ENCODE results near the gene VIM.
"Not testable (repeated sequence)": the region's sequence is repeated elsewhere in the genome, so short reads cannot be mapped to it uniquely, and the experiment has no call there.

VIM gene

DNA sequence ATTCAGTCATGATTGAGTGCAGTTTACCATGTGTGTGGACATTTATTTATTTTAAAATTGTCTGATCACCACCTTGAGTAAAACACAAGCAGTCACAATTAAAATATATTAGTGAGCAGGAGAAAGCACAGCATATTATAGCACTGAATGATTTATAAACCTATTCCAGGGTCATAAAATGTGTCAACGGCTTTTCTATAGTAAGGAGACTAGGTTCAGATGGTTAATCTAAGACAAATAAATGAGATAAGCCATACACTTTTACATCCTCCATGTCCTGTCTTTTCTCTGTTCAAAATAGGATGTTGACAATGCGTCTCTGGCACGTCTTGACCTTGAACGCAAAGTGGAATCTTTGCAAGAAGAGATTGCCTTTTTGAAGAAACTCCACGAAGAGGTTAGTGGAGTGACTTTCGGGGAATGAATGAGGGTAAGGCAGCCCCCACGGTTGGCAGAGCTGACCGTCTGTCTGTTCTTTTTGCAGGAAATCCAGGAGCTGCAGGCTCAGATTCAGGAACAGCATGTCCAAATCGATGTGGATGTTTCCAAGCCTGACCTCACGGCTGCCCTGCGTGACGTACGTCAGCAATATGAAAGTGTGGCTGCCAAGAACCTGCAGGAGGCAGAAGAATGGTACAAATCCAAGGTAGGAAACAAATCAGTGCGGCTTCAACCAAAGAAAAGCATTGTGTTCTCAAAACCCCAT, 5.4 kb downstream of the VIM start:
- no peak for DNase-seq (ENCODE audit: low read depth)

- no peak for DNase-seq (ENCODE audit: low read depth)
These were observed 6.4 kb downstream of the VIM start for GRCh38 chr10:17234431-17234945.

DNA sequence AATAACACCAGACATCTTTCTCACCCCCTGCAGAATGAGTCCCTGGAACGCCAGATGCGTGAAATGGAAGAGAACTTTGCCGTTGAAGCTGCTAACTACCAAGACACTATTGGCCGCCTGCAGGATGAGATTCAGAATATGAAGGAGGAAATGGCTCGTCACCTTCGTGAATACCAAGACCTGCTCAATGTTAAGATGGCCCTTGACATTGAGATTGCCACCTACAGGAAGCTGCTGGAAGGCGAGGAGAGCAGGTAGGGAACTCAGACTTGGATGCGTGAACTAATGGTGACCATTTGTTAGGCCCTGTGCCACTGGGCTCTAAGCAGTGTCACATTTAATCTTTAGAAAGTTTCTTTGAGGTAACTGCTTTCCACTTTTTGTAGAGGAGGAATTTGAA, 7.1 kb downstream of the VIM start:
- no peak for DNase-seq (ENCODE audit: low read depth)

DNA sequence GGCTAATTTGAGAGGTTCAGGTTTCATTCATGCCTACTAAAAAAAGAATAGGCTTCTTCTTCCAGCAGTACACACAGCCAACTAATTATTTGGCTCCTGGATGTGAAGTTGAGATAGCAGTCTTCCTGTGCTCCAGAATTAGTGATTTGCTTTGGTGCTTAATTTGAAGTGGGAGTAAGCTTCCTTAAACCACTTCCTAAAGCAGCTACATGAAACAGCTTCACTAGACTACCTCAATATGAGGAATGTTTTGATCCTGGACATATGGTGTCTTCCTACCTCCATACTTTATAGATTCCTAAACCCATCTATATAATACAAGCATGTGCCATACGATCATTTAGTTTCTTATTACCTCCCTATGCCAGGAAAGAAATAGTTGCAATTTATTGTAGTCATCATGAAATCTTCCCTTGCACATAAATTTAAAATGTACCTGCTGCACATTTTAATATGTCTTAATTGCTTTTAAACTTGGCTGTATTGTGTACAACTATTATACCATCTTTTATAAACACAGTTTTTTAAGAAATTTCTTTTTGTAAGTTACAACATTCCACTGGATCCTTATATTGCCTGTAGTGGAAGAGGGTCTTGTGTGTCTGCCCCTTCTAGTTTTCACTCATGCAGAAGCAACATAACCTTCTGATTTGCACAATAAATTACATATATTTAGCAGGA, 8.6 kb downstream of the VIM start:
- no peak for DNase-seq (ENCODE audit: low read depth)

DNA sequence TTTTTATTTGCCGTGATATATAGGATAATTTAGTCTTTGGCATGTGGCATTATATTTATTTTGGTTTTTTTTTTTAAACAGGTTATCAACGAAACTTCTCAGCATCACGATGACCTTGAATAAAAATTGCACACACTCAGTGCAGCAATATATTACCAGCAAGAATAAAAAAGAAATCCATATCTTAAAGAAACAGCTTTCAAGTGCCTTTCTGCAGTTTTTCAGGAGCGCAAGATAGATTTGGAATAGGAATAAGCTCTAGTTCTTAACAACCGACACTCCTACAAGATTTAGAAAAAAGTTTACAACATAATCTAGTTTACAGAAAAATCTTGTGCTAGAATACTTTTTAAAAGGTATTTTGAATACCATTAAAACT, 9.1 kb downstream of the VIM start:
- no peak for DNase-seq (ENCODE audit: low read depth)

GRCh38 chr10:17237915-17238444, 9.9 kb downstream of the VIM start:
- DNase-seq (ENCODE audit: low read depth), result no peak

DNA sequence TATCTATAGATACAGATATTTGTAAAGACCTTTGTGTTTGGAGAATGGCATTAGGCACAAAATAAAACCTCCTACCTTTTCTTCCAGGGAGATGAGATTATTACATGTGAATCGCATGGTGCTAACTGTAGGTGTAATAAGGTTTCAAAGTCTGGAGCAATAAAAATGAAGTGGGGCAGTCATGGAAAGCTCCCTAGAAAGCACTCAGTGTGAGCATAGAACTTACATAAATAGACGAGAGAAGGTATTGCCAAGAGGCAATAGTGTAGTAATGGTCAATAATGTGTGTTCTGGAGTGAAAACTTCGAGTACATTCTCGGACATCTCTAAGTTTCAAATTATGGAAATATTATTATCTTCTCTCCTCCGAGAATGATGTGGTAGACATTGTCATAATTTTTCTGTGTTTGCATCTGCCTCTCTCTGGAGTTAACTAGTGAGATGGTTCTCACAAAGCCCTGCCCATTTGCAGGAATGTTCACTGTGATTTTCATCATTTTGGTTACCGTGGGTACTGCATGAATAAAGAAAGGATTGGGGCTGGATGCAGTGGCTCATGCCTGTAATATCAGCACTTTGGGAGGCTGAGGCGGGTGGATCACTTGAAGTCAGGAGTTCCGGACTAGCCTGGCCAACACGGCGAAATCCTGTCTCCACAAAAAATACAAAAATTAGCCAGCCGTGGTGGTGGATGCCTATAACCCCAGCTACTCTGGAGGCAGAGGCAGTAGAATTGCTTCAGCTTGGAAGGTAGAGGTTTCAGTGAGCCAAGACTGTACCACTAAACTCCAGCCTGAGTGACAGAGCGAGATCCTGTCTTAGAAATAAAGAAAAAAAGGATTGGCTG, 10.6 kb downstream of the VIM start:
- DNase-seq (ENCODE audit: low read depth), result peak; percentile 78

DNA sequence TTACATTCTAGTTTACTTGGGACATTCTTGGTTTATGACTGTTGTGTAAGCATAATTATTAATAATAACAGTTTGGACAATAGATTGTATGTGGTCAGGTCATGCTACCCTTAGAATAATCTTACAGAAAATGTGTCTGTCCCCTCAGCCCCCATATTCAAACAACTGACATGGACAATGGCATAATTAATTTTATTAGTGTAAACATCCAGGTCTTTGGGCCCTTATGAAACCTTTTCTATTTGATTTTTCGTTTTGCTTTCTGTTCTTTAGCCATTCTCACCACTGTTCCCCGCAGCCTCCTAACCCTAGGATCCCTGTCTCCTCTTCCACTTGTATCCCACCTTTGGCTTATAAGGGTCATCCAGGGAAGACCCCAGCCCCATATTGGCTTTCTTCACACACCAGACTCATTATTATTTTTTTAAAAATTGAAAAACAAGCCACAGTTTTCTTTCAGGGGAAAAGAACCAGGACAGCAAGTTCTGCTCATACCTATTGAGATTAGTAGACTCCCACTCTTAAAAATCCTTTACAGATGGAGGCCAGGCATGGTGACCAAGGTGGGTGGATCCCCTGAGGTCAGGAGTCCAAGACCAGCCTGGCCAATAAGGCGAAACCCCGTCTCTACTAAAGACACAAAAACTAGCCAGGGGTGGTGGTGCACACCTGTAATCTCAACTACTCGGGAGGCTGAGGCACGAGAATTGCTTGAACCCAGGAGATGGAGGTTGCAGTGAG, 11.5 kb downstream of the VIM start:
- DNase-seq (ENCODE audit: low read depth), result no peak

DNA sequence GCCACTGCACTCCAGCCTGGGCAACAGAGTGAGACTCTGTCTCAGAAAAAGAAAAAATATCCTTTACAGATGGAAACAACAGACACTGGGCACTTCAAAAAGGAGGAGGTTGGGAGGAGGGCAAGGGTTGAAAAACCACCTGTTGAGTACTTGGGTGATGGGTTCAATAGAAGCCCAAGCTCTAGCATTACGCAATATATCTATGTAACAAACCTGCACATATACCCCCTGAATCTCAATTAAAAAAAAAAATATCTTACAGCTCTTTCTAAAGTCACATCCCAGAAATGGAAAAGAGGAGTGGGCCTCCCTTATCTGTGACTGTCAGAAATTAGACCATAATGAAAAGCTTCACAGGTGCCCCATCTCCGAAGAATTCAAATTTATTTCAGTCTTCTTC, 12.1 kb downstream of the VIM start:
- no peak for DNase-seq (ENCODE audit: low read depth)

GRCh38 chr10:17240616-17241015, 12.6 kb downstream of the VIM start:
- DNase-seq (ENCODE audit: low read depth), result no peak

- no peak for DNase-seq (ENCODE audit: low read depth)
These were observed 13.7 kb downstream of the VIM start for GRCh38 chr10:17241611-17242333.

GRCh38 chr10:17244700-17245365, 16.8 kb downstream of the VIM start:
- no peak for DNase-seq (ENCODE audit: low read depth)

- no peak for DNase-seq (ENCODE audit: low read depth)
These were observed 19.2 kb downstream of the VIM start for GRCh38 chr10:17247210-17247609.

DNA sequence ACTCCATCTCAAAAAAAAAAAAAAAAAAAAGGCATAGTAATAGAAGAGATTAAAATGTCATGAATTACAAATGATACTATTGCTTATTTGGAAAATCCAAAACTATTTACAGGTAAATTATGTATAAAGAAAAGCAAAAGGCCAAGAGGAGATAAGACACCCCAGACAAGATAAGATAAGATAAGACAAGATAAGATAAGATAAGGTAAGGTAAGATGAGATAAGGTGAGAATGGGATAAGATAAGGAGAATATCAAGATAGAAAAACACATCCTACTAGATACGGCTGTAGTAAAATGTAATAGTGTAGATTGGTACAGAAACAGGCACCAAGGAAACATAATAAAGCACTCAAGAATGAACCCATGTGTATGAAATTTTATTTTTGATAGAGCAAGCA, 20.9 kb downstream of the VIM start:
- DNase-seq (ENCODE audit: low read depth), result no peak

- no peak for DNase-seq (ENCODE audit: low read depth)
These were observed 21.8 kb downstream of the VIM start for GRCh38 chr10:17249820-17250219.

DNA sequence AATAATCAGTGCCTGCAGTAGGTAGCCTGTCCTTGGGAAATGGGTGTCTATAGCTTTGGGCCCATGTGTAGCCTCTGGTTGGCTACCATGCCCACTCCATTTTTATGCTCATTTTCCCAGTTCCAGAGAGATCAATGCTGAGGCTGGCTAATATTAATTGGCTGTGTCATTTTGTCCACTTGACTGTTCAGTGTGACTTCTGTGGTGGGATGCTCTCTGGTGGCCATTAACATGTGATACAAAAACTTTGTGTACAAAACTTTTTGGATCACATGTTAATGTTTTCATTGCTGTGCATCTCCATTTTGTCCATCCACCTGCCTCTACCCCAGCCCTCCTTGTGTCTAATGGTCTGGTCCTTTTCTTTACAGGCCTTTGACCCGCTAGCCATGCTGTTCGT, 22.7 kb downstream of the VIM start:
- DNase-seq (ENCODE audit: low read depth), result no peak

GRCh38 chr10:17254543-17255050, 26.6 kb downstream of the VIM start:
- DNase-seq (ENCODE audit: low read depth), result not testable (repeated sequence)

- DNase-seq (ENCODE audit: low read depth), result no peak
These were observed 27.5 kb downstream of the VIM start for GRCh38 chr10:17255512-17255911.

DNA sequence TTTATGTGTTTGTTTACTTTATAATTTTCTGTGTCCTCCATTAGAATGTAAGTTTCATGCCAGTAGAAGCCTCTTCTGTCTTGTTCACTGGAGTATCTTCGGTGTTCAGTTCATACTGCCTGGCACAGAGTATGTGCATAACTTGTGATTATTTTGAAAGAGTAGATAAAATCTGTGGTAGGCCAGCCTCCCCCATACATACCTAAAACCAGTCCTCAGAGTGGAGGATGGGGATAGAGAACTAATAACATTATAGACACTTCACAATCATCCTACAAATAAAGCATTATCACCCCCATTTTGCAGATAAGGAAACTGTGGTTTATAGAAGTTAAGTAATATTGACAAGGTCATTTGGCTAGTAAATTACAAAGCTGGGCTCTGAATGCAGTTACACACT, 28.0 kb downstream of the VIM start:
- DNase-seq (ENCODE audit: low read depth), result peak; percentile 50

DNA sequence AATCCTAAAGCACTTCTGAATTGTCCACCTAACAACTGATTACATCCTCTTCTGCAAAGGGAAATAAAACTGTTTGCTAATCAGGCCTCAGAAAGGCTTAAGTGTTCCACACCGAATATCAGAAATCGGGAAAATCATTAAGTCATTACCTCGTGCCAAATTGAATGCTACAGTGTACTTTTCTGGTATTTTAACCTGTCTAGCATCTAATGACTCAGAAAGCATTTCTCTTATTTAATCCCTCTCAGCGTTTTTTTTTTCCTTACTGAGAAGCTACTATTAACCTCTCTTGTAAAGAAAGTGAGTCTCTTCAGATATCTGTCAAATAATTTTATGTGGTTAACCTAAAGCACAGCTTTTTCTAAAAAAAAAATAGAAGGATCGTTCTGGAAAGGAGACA, 28.6 kb downstream of the VIM start:
- DNase-seq (ENCODE audit: low read depth), result peak; percentile 58

Measured in iris pigment epithelial cell (primary cell).